ENCODE data around the gene CTBP2. TPM values are rescaled to one million over a fixed set of nuclear protein-coding genes. Genes with fewer than 3 reads are reported as not detected.

Gene CTBP2
- polyA plus RNA-seq, 1 donor (not counting 4 experiments of a cell fraction or from before 2014, with no cell fraction given), result 76.0 TPM

GRCh38 chr10:125120053-125120710, 40.2 kb downstream of the CTBP2 start:
- H3K36me3 ChIP-seq (ENCODE audit: control insufficient read depth in 2 of 2, extremely low read depth in 1 of 2, insufficient read depth in 2 of 2, low read length in 2 of 2), result peaks cover 11 to 19% of the 10 kb centered on the region in 2 experiments
- peaks cover 46% of the 10 kb centered on the region for H3K4me1 ChIP-seq (ENCODE audit: control insufficient read depth, extremely low read depth, insufficient read depth, low read length)
- H3K27me3 ChIP-seq (ENCODE audit: control insufficient read depth, extremely low read depth, insufficient read depth, low read length), result no peaks in the 10 kb centered on the region
- no peak overlapping the region for H2AFZ ChIP-seq (ENCODE audit: control insufficient read depth, low read length)
- peaks cover 10% of the 10 kb centered on the region for H3K9me1 ChIP-seq (ENCODE audit: control insufficient read depth, extremely low read depth, insufficient read depth, low read length)
- H4K20me1 ChIP-seq (ENCODE audit: control insufficient read depth, extremely low read depth, insufficient read depth, low read length), result peaks cover 37% of the 10 kb centered on the region
- no peak overlapping the region for H3K4me3 ChIP-seq (ENCODE audit: control insufficient read depth in 2 of 3, extremely low read depth in 1 of 3, insufficient read depth in 2 of 3, low read depth in 1 of 3, low read length in 3 of 3)
- H3K9me3 ChIP-seq (ENCODE audit: control insufficient read depth, low read depth, low read length), result no peaks in the 10 kb centered on the region
- no peak overlapping the region for H3K9ac ChIP-seq (ENCODE audit: control insufficient read depth, extremely low read depth, insufficient read depth, low read length)
- FAIRE-seq, result no peak
- peak overlapping the region; percentile 66 for H3K27ac ChIP-seq (ENCODE audit: control insufficient read depth, insufficient read depth, low read length)
- no peak overlapping the region for H3K4me2 ChIP-seq (ENCODE audit: control insufficient read depth, extremely low read depth, insufficient read depth, low read depth, low read length)
- dilution Hi-C loops (cut with MboI; ENCODE audit: extremely low pct_ligation_motif_present, low sequenced_read_pairs), result no loop called here
- TF ChIP-seq EZH2 (IDR thresholded peaks at IDR 0.05; ENCODE audit: low read length), result no peak
- TF ChIP-seq CTCF (optimal IDR thresholded peaks at IDR 0.05 in 1 of 3, IDR thresholded peaks at IDR 0.05 in 1 of 3, conservative IDR thresholded peaks at IDR 0.05 in 1 of 3; ENCODE audit: extremely low read depth in 1 of 3, insufficient read depth in 2 of 3, low read length in 3 of 3), result no peak
- peaks cover 96% of the 10 kb centered on the region for H3K79me2 ChIP-seq (ENCODE audit: control insufficient read depth, insufficient read depth, low read length)
- DNase-seq (ENCODE audit: low read depth, low spot score), result no peak

- Histone ChIP-seq H3K9me3 (ENCODE audit: control insufficient read depth, low read depth, low read length) (no peaks in the 10 kb centered on the region), H4K20me1 (ENCODE audit: control insufficient read depth, extremely low read depth, insufficient read depth, low read length) (peaks cover 41% of the 10 kb centered on the region), H3K27me3 (ENCODE audit: control insufficient read depth, extremely low read depth, insufficient read depth, low read length) (no peaks in the 10 kb centered on the region), H3K4me2 (ENCODE audit: control insufficient read depth, extremely low read depth, insufficient read depth, low read depth, low read length) (no peak overlapping the region), H3K27ac (ENCODE audit: control insufficient read depth, insufficient read depth, low read length) (no peak overlapping the region), H2AFZ (ENCODE audit: control insufficient read depth, low read length) (no peak overlapping the region), H3K36me3 (ENCODE audit: control insufficient read depth in 2 of 2, extremely low read depth in 1 of 2, insufficient read depth in 2 of 2, low read length in 2 of 2) (peaks cover 12 to 16% of the 10 kb centered on the region in 2 experiments), H3K9me1 (ENCODE audit: control insufficient read depth, extremely low read depth, insufficient read depth, low read length) (peaks cover 5% of the 10 kb centered on the region), H3K4me1 (ENCODE audit: control insufficient read depth, extremely low read depth, insufficient read depth, low read length) (peaks cover 32% of the 10 kb centered on the region), H3K79me2 (ENCODE audit: control insufficient read depth, insufficient read depth, low read length) (peaks cover 98% of the 10 kb centered on the region), H3K4me3 (ENCODE audit: control insufficient read depth in 2 of 3, extremely low read depth in 1 of 3, insufficient read depth in 2 of 3, low read depth in 1 of 3, low read length in 3 of 3) (no peak overlapping the region), H3K9ac (ENCODE audit: control insufficient read depth, extremely low read depth, insufficient read depth, low read length) (no peak overlapping the region)
- TF ChIP-seq EZH2 (IDR thresholded peaks at IDR 0.05; ENCODE audit: low read length) (no peak), CTCF (optimal IDR thresholded peaks at IDR 0.05 in 1 of 3, IDR thresholded peaks at IDR 0.05 in 1 of 3, conservative IDR thresholded peaks at IDR 0.05 in 1 of 3; ENCODE audit: extremely low read depth in 1 of 3, insufficient read depth in 2 of 3, low read length in 3 of 3) (no peak)
- DNase-seq (ENCODE audit: low read depth, low spot score), result no peak
- dilution Hi-C loops (cut with MboI; ENCODE audit: extremely low pct_ligation_motif_present, low sequenced_read_pairs), result no loop called here
- FAIRE-seq, result no peak
Measured at GRCh38 chr10:125118701-125119100, 41.7 kb downstream of the CTBP2 start.

Data from keratinocyte (primary cell).